Measurements from ENCODE around the gene TMEM14A. TPM values are rescaled to one million over a fixed set of nuclear protein-coding genes. Genes with fewer than 3 reads are reported as not detected.

TMEM14A gene
- total and polyA plus RNA-seq, 3 donors from 2014 or later, result 23.7 to 33.4 (median 27.4) TPM

GRCh38 chr6:52726741-52727535 lies 56.0 kb downstream of the TMEM14A start:
- no peak overlapping the region for H3K4me3 ChIP-seq
- peaks cover 28% of the 10 kb centered on the region for H3K4me1 ChIP-seq
- H3K36me3 ChIP-seq (ENCODE audit: low read depth, missing control alignments), result no peaks in the 10 kb centered on the region
- 94 to 95% methylated on average over 15 of the region's 15 CpGs for WGBS, 2 donors
- no peak overlapping the region for H3K27ac ChIP-seq
- TF ChIP-seq, protein P1, sequence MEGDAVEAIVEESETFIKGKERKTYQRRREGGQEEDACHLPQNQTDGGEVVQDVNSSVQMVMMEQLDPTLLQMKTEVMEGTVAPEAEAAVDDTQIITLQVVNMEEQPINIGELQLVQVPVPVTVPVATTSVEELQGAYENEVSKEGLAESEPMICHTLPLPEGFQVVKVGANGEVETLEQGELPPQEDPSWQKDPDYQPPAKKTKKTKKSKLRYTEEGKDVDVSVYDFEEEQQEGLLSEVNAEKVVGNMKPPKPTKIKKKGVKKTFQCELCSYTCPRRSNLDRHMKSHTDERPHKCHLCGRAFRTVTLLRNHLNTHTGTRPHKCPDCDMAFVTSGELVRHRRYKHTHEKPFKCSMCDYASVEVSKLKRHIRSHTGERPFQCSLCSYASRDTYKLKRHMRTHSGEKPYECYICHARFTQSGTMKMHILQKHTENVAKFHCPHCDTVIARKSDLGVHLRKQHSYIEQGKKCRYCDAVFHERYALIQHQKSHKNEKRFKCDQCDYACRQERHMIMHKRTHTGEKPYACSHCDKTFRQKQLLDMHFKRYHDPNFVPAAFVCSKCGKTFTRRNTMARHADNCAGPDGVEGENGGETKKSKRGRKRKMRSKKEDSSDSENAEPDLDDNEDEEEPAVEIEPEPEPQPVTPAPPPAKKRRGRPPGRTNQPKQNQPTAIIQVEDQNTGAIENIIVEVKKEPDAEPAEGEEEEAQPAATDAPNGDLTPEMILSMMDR (IDR thresholded peaks at IDR 0.05), result no peak
- no peak for TF ChIP-seq POLR2A (IDR thresholded peaks at IDR 0.05)
- DNase-seq, result no peak
- no peaks in the 10 kb centered on the region for H3K27me3 ChIP-seq
- H3K9me3 ChIP-seq, result no peaks in the 10 kb centered on the region
- intact Hi-C loops (cut with DNase I; ENCODE audit: low total_unique reads), result no loop called here

DNA sequence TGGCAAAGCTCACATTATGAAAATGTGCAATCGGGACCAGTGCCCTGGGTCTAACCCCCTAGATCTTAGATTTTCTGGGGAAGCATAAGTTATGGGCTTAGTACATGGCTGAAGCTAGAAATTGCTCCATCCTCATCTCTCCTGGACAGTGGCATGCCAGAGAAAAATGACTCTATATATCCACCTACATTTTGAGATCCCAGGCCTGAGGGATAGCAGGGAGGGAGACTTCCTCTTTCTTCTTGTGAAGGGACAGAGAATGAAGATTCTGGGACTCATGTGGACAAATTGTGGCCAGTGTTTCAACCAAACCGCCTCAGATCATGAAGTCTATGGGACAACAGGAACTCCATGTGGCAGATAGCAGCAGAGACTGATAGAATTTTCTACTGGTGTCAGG lies 57.0 kb downstream of the TMEM14A start:
- DNase-seq, result no peak
- H3K4me1 ChIP-seq, result peaks cover 28% of the 10 kb centered on the region
- H3K27me3 ChIP-seq, result no peaks in the 10 kb centered on the region
- H3K9me3 ChIP-seq, result no peaks in the 10 kb centered on the region
- WGBS, 2 donors, result 96 to 98% methylated on average over 2 of the region's 2 CpGs
- H3K27ac ChIP-seq, result no peak overlapping the region
- intact Hi-C loops (cut with DNase I; ENCODE audit: low total_unique reads), result no loop called here
- H3K36me3 ChIP-seq (ENCODE audit: low read depth, missing control alignments), result no peaks in the 10 kb centered on the region
- TF ChIP-seq, protein P1 (IDR thresholded peaks at IDR 0.05), result no peak
- no peak for TF ChIP-seq POLR2A (IDR thresholded peaks at IDR 0.05)
- no peak overlapping the region for H3K4me3 ChIP-seq

DNA sequence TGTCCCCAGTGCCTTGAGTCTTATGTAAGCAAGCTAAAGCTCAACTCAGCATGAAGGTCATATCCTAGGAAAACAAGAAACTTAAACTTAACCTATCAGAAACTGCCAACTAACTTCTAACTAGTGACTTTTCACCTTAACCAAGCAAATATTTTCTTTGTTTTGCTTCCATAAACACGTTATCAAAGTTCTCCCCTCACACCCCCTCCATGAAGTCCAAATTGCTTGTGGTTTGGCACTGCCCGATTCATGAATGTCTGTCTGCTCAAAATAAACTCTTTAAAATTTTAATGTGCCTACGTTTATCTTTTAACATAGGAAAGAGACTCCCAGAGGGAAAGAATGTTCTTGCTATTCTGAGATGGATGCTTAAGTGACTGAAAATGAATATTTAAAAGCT lies 57.5 kb downstream of the TMEM14A start:
- peaks cover 28% of the 10 kb centered on the region for H3K4me1 ChIP-seq
- no peaks in the 10 kb centered on the region for H3K36me3 ChIP-seq (ENCODE audit: low read depth, missing control alignments)
- no peak for DNase-seq
- no peaks in the 10 kb centered on the region for H3K9me3 ChIP-seq
- intact Hi-C loops (cut with DNase I; ENCODE audit: low total_unique reads), result no loop called here
- TF ChIP-seq POLR2A (IDR thresholded peaks at IDR 0.05), result no peak
- TF ChIP-seq, protein P1 (IDR thresholded peaks at IDR 0.05), result no peak
- no peak overlapping the region for H3K27ac ChIP-seq
- no peak overlapping the region for H3K4me3 ChIP-seq
- no peaks in the 10 kb centered on the region for H3K27me3 ChIP-seq
- WGBS, 2 donors, result 30 to 54% methylated on average over 3 of the region's 3 CpGs

DNA sequence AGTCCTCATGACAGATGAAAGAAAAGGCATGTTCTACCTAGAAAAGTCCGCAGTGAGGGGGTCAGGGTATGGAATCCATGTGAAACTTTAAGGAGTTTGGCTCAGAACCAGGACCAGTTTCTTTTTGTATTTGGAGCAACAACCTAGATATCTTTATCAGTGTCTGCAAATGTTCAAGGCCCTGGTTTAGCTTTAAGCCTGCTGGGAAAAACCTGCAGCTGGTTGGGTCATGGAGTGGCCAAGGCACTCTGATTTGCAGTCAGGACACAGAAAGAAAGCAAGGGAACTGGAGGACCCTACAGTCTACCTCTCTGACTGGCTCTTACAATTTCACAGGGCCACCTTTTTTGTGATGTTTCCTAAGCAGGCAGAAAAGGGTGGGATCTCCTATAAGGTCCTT lies 58.7 kb downstream of the TMEM14A start:
- Histone ChIP-seq H3K4me1 (peaks cover 22% of the 10 kb centered on the region), H3K27ac (peak overlapping the region; percentile 12 to 15), H3K4me3 (no peak overlapping the region), H3K27me3 (no peaks in the 10 kb centered on the region), H3K36me3 (ENCODE audit: low read depth, missing control alignments) (no peaks in the 10 kb centered on the region), H3K9me3 (no peaks in the 10 kb centered on the region)
- WGBS, 2 donors, result 15 to 82% methylated on average over 1 of the region's 1 CpG
- TF ChIP-seq, protein P1 (IDR thresholded peaks at IDR 0.05), result no peak
- TF ChIP-seq POLR2A (IDR thresholded peaks at IDR 0.05), result no peak
- peak; percentile 69 for DNase-seq
- intact Hi-C loops (cut with DNase I; ENCODE audit: low total_unique reads), result no loop called here

- H3K4me1 ChIP-seq, result peaks cover 13% of the 10 kb centered on the region
- no peaks in the 10 kb centered on the region for H3K27me3 ChIP-seq
- TF ChIP-seq POLR2A (IDR thresholded peaks at IDR 0.05), result no peak
- TF ChIP-seq, protein P1 (IDR thresholded peaks at IDR 0.05), result no peak
- no peaks in the 10 kb centered on the region for H3K9me3 ChIP-seq
- intact Hi-C loops (cut with DNase I; ENCODE audit: low total_unique reads), result no loop called here
- H3K4me3 ChIP-seq, result no peak overlapping the region
- WGBS, 2 donors, result 57 to 77% methylated on average over 6 of the region's 6 CpGs
- DNase-seq, result no peak
- no peaks in the 10 kb centered on the region for H3K36me3 ChIP-seq (ENCODE audit: low read depth, missing control alignments)
- no peak overlapping the region for H3K27ac ChIP-seq
These were observed 60.8 kb downstream of the TMEM14A start for GRCh38 chr6:52731719-52732118.

All from testis (tissue), 3 donors.